HG03432 (cell line): ENCODE data around the gene KIT.
A peak's percentile ranks its signal among the peaks of the same experiment; 100 is the strongest.
"Not testable (repeated sequence)": the region's sequence is repeated elsewhere in the genome, so short reads cannot be mapped to it uniquely, and the experiment has no call there.

Experiments
- ATAC-seq: cut with Tn5 transposase; IDR thresholded peaks from one replicate; pipeline ENCODE4 v1.9.1; 2021; ENCODE audit warnings: mild to moderate bottlenecking, moderate library complexity; ENCODE audit not compliant: unreplicated experiment

The KIT gene

GRCh38 chr4:54657551-54658251 lies at the start of gene KIT:
Gene KIT (plus strand): TSS chr4:54657957. CDS start chr4:54658015, 58 bp downstream.
- ATAC-seq, result peak; percentile 28

- ATAC-seq, result no peak
Observed at GRCh38 chr4:54609310-54609709, 48.4 kb upstream of the KIT start.

GRCh38 chr4:54614149-54614548 lies 43.6 kb upstream of the KIT start:
- no peak for ATAC-seq

GRCh38 chr4:54620773-54621172 lies 37.0 kb upstream of the KIT start:
- no peak for ATAC-seq

- ATAC-seq, result no peak
Observed at GRCh38 chr4:54625391-54625790, 32.4 kb upstream of the KIT start.

GRCh38 chr4:54626113-54626512 lies 31.6 kb upstream of the KIT start:
- ATAC-seq, result no peak

- no peak for ATAC-seq
Observed at GRCh38 chr4:54632537-54632936, 25.2 kb upstream of the KIT start.

GRCh38 chr4:54633102-54633740 lies 24.5 kb upstream of the KIT start:
- ATAC-seq, result not testable (repeated sequence)

- ATAC-seq, result no peak
Observed at GRCh38 chr4:54635318-54635717, 22.4 kb upstream of the KIT start.

GRCh38 chr4:54637325-54637724 lies 20.4 kb upstream of the KIT start:
- no peak for ATAC-seq

GRCh38 chr4:54641101-54641500 lies 16.7 kb upstream of the KIT start:
- ATAC-seq, result not testable (repeated sequence)

GRCh38 chr4:54643172-54643571 lies 14.6 kb upstream of the KIT start:
- ATAC-seq, result no peak

GRCh38 chr4:54643958-54644751 lies 13.6 kb upstream of the KIT start:
- ATAC-seq, result no peak

- no peak for ATAC-seq
Observed at GRCh38 chr4:54645830-54646229, 11.9 kb upstream of the KIT start.

GRCh38 chr4:54647070-54647469 lies 10.7 kb upstream of the KIT start:
- ATAC-seq, result no peak

GRCh38 chr4:54651050-54651449 lies 6.7 kb upstream of the KIT start:
- no peak for ATAC-seq

- ATAC-seq, result no peak
Observed at GRCh38 chr4:54654753-54655152, 3.0 kb upstream of the KIT start.

- no peak for ATAC-seq
Observed at GRCh38 chr4:54657185-54657550, 589 bp upstream of the KIT start.

GRCh38 chr4:54658252-54659093 lies 716 bp downstream of the KIT start:
- ATAC-seq, result peak; percentile 46

GRCh38 chr4:54659313-54659712 lies 1.6 kb downstream of the KIT start:
- no peak for ATAC-seq
